NK-92 treated with Interleukin-12 subunit alpha and Interleukin-12 subunit beta, amount 100 ng/mL, for 24 hours (cell line): Measurements from ENCODE around the gene CNNM1.

Source experiments
- DNase-seq: peaks from one replicate; lab custom pipeline; 2025; lab: John Stamatoyannopoulos, UW

Gene CNNM1

GRCh38 chr10:99337901-99338300 is 8.7 kb downstream of the CNNM1 start:
- no peak for DNase-seq

GRCh38 chr10:99339077-99339476 is 9.9 kb downstream of the CNNM1 start:
- DNase-seq: no peak

GRCh38 chr10:99339563-99340047 is 10.4 kb downstream of the CNNM1 start:
- DNase-seq: no peak

GRCh38 chr10:99340650-99341049 is 11.5 kb downstream of the CNNM1 start:
- DNase-seq: no peak

GRCh38 chr10:99341248-99341647 is 12.1 kb downstream of the CNNM1 start:
- DNase-seq: no peak

GRCh38 chr10:99341860-99342490 is 12.8 kb downstream of the CNNM1 start:
- no peak for DNase-seq

GRCh38 chr10:99343262-99343661 is 14.1 kb downstream of the CNNM1 start:
- no peak for DNase-seq

- DNase-seq: no peak
Measured at GRCh38 chr10:99344715-99345114, 15.6 kb downstream of the CNNM1 start.

- no peak for DNase-seq
Measured at GRCh38 chr10:99345350-99345749, 16.2 kb downstream of the CNNM1 start.

- no peak for DNase-seq
Measured at GRCh38 chr10:99346247-99346646, 17.1 kb downstream of the CNNM1 start.

GRCh38 chr10:99347672-99348071 is 18.5 kb downstream of the CNNM1 start:
- DNase-seq: no peak

- DNase-seq: no peak
Measured at GRCh38 chr10:99353182-99353581, 24.0 kb downstream of the CNNM1 start.

GRCh38 chr10:99357691-99358090 is 28.5 kb downstream of the CNNM1 start:
- DNase-seq: no peak

GRCh38 chr10:99358101-99358500 is 28.9 kb downstream of the CNNM1 start:
- DNase-seq: no peak

GRCh38 chr10:99360934-99361333 is 31.8 kb downstream of the CNNM1 start:
- DNase-seq: no peak

- no peak for DNase-seq
Measured at GRCh38 chr10:99364125-99364524, 35.0 kb downstream of the CNNM1 start.

- DNase-seq: no peak
Measured at GRCh38 chr10:99365311-99365710, 36.2 kb downstream of the CNNM1 start.

- DNase-seq: no peak
Measured at GRCh38 chr10:99365736-99366135, 36.6 kb downstream of the CNNM1 start.

- no peak for DNase-seq
Measured at GRCh38 chr10:99366666-99367065, 37.5 kb downstream of the CNNM1 start.

GRCh38 chr10:99368646-99369045 is 39.5 kb downstream of the CNNM1 start:
- DNase-seq: no peak

- DNase-seq: no peak
Measured at GRCh38 chr10:99369126-99369525, 40.0 kb downstream of the CNNM1 start.

- DNase-seq: no peak
Measured at GRCh38 chr10:99369551-99369950, 40.4 kb downstream of the CNNM1 start.

- no peak for DNase-seq
Measured at GRCh38 chr10:99370993-99371392, 41.8 kb downstream of the CNNM1 start.

GRCh38 chr10:99372546-99373271 is 43.6 kb downstream of the CNNM1 start:
- no peak for DNase-seq
